RWPE1 (cell line): ENCODE results near the gene TANC2.

ENCODE experiments used
- CTCF ChIA-PET: fragments of 350-600 bp; sonication (Branson Sonifier 250); formaldehyde crosslinking; extraction: SDS; loops from one replicate; lab custom pipeline; 2021; lab: Yijun Ruan, JAX
- POLR2A ChIA-PET: fragments of 400-600 bp; formaldehyde crosslinking; extraction: SDS; loops from one replicate; lab custom pipeline; 2020; ENCODE audit warnings: antibody characterized with exemption; ENCODE audit not compliant: low non-redundant PET; lab: Yijun Ruan, JAX
- DNase-seq: peaks from one replicate; pipeline ENCODE4 v3.0.0; 2012; ENCODE audit warnings: low spot score
- H3K27ac ChIP-seq: fragments of 450-650 bp; 2 replicates; pipeline ENCODE4 v1.5.1; 2017
- TF ChIP-seq, protein P1 (sequence below): fragments of 450-650 bp; conservative IDR thresholded peaks from 2 replicates; pipeline ENCODE4 v1.5.1; 2017; ENCODE audit warnings: low read depth, mild to moderate bottlenecking

Gene TANC2

DNA sequence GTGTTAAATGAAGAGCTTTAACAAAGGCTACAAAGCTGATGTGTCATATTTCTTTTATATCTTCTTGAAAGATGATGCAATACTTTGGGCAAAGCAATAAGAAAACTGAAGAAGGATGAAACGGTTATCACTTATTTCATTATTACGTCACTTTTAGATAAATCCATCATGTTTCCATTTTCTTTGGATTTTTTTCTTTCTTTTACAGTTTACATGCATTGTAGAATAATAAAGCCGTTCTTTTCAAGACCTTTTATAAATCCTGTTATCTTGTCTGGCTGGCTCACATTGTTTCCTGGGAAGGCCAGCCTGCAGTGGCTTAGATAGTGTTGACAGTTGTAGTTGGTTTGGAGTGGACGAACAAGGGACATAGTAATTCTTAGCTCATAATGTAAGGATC lies 28.9 kb downstream of the TANC2 start:
- ChIA-PET CTCF (interaction anchor here (0.6 to 1.3 kb wide), 6 partner anchors 9 to 441 kb away, joined by 3 to 5 read pairs (median 3); no protein-coding TSS in a partner anchor), POLR2A (no interaction called here)
- no peak overlapping the region for H3K27ac ChIP-seq
- TF ChIP-seq, protein P1, sequence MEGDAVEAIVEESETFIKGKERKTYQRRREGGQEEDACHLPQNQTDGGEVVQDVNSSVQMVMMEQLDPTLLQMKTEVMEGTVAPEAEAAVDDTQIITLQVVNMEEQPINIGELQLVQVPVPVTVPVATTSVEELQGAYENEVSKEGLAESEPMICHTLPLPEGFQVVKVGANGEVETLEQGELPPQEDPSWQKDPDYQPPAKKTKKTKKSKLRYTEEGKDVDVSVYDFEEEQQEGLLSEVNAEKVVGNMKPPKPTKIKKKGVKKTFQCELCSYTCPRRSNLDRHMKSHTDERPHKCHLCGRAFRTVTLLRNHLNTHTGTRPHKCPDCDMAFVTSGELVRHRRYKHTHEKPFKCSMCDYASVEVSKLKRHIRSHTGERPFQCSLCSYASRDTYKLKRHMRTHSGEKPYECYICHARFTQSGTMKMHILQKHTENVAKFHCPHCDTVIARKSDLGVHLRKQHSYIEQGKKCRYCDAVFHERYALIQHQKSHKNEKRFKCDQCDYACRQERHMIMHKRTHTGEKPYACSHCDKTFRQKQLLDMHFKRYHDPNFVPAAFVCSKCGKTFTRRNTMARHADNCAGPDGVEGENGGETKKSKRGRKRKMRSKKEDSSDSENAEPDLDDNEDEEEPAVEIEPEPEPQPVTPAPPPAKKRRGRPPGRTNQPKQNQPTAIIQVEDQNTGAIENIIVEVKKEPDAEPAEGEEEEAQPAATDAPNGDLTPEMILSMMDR: no peak
- DNase-seq: no peak

DNA sequence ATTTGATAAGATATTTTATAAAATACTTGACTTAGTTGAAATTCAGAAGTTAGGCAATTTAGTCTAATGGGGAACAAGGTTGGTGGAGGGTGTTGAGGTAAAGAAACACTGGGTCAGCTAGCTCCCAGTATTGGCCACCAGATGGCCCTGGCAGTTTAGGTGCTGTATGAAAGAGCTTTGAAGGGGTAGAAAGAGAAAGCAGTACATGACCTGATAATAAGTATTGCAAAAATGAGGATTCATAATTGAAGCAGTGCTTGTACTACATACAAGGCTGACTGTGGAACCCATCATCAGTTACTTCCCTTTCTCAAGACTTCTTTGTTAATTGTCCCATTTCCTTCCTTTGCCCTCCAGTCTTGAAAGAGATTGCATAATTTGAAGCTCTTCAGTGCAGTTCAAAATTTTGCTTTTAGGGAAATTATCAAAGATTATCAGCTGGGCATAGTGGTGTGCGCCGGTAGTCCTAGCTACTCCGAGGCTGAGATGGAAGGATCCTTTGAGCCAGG lies 29.4 kb downstream of the TANC2 start:
- POLR2A ChIA-PET: no interaction called here
- TF ChIP-seq, protein P1: peak; percentile 22; the same call in 1 of the 2 replicates
- peak; percentile 5 for DNase-seq
- CTCF ChIA-PET: interaction anchor here (0.6 to 1.3 kb wide), 5 partner anchors 9 to 924 kb away, joined by 3 to 5 read pairs (median 3); no protein-coding TSS in a partner anchor
- no peak overlapping the region for H3K27ac ChIP-seq

DNA sequence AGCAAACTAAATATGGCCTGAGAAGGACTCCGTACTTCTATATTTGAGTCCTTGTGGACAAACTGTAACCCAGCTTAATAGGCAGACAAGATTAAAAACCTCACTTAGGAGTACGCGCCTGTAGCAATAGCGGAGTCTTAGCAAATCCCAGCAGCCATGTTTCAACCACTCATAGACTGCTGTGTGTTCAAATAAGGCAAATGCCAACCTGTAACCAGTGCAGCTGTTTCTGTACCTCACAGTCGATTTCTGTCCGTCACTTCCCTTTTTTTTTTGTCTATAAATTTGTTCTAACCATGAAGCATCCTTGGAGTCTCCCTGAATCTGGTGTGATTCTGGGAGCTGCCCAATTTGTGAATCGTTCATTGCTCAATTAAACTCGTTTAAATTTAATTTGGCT lies 30.2 kb downstream of the TANC2 start:
- TF ChIP-seq, protein P1: no peak
- DNase-seq: no peak
- ChIA-PET CTCF (interaction anchor here (0.6 to 1.3 kb wide), 4 partner anchors 55 to 923 kb away, joined by 3 to 5 read pairs (median 4); no protein-coding TSS in a partner anchor), POLR2A (no interaction called here)
- H3K27ac ChIP-seq: no peak overlapping the region

DNA sequence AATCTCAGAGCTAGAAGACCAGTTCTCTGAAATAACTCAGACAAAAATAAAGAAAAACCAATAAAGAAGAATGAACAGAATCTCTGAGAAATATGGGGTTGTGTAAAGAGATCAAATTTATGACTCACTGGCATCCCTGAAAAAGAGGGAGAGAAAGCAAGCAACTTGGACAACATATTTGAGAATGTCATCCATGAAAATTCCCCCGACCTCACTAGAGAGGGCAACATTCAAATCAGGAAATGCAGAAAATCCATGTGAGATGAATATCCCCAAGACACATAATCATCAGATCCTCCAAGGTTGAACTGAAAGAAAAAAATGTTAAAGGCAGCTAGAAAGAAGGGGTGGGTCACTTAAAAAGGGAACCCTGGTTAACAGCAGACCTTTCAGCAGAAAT lies 32.1 kb downstream of the TANC2 start:
- CTCF ChIA-PET: interaction anchor here (1.2 kb wide), 1 partner anchor 15 kb away, joined by 3 read pairs; no protein-coding TSS in a partner anchor
- DNase-seq: no peak
- TF ChIP-seq, protein P1: no peak
- POLR2A ChIA-PET: no interaction called here
- H3K27ac ChIP-seq: no peak overlapping the region

DNA sequence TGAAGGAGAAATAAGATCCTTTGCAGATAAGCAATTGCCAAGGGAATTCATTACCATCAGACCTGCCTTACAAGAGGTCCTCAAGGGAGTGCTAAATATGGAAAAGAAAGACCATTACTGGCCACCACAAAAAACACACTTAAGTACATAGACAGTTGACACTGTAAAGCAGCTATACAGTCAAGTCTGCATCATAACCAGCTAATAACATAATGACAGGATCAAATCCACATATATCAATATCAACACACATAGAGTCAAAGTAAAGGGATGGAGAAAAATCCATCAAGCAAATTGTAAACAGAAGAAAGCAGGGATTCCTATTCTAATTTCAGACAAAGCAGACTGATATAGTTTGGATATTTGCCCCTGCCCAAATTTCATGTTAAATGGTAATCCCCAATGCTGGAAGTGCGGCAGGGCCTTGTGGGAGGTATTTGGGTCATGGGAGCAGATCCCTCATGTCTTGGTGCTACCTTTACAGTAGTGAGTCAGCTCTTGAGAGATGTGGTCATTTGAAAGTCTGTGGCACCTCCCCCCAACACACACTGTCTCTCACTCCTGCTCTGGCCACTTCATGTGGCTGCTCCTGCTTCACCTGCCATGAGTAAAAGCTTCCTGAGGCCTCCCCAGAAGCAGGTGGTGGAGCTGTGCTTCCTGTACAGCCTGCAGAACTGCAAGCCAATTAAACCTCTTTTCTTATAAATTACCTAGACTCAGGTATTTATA lies 32.8 kb downstream of the TANC2 start:
- DNase-seq: no peak
- ChIA-PET CTCF (interaction anchor here (0.7 to 1.2 kb wide), 3 partner anchors 14 to 365 kb away, joined by 3 read pairs; no protein-coding TSS in a partner anchor), POLR2A (no interaction called here)
- TF ChIP-seq, protein P1: no peak
- H3K27ac ChIP-seq: no peak overlapping the region

DNA sequence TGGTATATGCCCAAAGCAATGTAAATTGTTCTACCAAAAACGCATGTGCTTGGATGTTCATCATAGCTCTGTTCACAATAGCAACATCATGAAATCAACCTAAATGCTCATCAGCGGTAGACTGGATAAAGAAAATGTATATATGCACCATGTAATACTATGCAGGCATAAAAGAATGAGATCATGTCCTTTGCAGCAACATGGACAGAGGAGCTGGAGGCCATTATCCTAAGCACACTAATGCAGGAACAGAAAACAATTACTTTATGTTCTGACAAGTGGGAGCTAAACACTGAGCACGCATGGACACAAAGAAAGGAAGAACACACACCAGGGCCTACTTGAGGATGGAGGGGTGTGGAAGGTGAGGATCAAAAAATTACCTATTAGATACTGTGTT lies 33.7 kb downstream of the TANC2 start:
- TF ChIP-seq, protein P1: no peak
- POLR2A ChIA-PET: no interaction called here
- no peak overlapping the region for H3K27ac ChIP-seq
- CTCF ChIA-PET: interaction anchor here (0.6 kb wide), 1 partner anchor 333 kb away, joined by 3 read pairs; no protein-coding TSS in a partner anchor
- no peak for DNase-seq
